NOMO-1 (cell line): ENCODE results near the gene SERPINI2.
"Not testable (repeated sequence)": the region's sequence is repeated elsewhere in the genome, so short reads cannot be mapped to it uniquely, and the experiment has no call there.

Source experiments
- DNase-seq, 2 experiments: peaks; one replicate each; lab custom pipeline; 2025; ENCODE audit not compliant: unreplicated experiment in 2 of 2; lab: John Stamatoyannopoulos, UW

Gene SERPINI2

GRCh38 chr3:167451282-167451681, 22.6 kb downstream of the SERPINI2 start:
- DNase-seq = no peak

DNA sequence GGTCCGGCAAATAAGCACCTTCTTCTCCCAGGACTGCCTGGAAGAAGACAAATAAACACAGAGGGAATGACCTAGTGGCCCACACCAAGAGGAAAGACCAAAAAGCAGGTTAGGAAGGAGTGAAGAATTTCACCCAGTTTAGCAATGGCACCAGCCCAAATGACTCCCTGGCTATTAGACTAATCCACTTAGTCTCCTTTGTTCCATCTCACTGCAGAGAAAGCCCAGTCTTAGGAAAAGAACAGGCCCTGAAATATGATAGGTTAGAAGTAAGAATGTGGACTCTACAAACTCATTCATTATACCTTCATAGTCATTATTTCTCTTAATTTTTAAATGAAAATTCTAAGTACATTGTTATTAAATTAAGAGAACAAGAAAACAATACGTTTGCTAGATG, 23.2 kb downstream of the SERPINI2 start:
- DNase-seq = no peak

DNA sequence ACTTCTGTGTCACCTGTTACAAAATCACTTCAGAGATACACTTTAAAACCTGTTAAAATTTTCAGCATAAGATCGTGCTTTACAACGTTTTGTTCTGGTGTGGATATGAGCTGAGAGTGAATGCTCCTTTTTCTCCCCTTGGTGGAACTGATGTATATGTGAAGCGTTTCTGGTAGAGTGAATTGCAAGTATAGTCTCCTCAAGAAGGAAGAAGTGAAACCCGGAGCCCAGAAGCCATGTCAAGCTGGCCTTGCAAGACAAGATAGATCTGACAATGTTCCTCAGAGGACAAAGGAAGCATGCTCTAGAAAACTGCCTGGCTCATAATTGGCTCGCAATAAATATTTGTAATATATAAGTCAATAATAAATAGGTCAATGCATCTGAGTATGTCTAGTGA, 23.6 kb downstream of the SERPINI2 start:
- DNase-seq = peak; percentile 53 to 95

GRCh38 chr3:167445491-167445890, 28.4 kb downstream of the SERPINI2 start:
- no peak for DNase-seq

- peak in 1 of 2 experiments; percentile 36 for DNase-seq
Measured at GRCh38 chr3:167441256-167441655, 32.6 kb downstream of the SERPINI2 start.

- DNase-seq = no peak
Measured at GRCh38 chr3:167437428-167438139, 36.3 kb downstream of the SERPINI2 start.

DNA sequence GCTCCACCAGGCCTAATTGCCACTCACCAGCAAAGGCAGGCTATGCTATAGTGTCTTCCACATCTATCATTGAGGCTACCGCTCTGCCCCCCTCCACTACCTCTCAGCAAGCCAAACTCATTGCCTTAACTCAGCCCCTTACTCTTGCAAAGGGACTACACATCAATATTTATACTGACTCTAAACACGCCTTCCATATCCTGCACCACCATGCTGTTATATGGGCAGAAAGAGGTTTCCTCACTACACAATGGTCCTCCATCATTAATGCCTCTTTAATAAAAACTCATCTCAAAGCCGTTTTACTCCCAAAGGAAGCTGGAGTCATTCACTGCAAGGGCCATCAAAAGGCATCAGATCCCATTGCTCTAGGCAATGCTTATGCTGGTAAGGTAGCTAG, 46.9 kb downstream of the SERPINI2 start:
- not testable (repeated sequence) for DNase-seq

- DNase-seq = not testable (repeated sequence)
Measured at GRCh38 chr3:167422396-167422795, 51.4 kb downstream of the SERPINI2 start.

DNA sequence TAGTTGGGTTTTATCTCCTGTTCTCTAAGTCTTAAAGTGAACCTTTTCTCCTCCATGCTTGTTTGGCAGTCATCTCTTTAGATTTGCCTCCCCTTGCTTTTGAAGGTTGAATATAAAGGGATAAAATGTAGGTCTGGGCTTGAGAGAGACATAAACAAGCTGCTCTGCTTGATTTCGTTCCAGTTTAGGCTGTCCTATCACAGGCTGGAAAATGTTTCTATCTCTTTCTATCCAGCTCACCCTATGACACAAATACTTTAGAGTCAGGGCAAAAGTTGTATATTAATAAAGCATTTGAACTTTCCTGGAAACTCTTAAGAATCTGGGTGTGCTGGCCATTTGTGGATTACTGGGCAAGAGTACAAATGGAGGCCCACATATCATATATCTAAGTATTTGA, 64.2 kb downstream of the SERPINI2 start:
- DNase-seq = no peak

DNA sequence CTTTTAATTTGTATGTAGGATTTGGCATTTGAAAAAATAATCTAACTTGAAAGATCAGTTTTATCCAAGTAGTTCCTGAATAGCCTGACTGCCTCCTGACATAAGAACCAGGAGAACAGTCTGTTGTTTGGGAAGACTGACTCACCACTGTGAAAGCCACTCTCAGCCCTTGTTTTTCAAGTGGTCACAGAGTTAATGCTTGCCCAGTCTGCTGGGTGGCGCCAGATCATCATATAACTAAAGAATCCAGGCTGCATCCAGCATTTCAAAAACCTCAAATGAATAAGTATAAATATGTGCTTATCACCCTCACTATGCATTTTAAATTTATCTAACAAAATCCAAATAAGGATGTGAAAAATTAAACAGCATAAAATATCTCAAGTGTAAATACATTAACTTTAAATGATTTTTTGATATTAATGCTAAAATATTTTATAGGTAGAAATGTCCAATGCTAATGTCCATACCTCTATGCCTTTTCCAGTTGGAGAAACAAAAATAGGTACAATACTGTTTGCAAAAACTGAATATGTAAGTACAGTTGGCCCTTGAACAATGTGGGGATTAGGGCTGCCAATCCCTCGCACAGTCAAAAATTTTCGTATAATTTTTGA, 66.9 kb downstream of the SERPINI2 start:
- DNase-seq = peak; percentile 29 to 61

DNA sequence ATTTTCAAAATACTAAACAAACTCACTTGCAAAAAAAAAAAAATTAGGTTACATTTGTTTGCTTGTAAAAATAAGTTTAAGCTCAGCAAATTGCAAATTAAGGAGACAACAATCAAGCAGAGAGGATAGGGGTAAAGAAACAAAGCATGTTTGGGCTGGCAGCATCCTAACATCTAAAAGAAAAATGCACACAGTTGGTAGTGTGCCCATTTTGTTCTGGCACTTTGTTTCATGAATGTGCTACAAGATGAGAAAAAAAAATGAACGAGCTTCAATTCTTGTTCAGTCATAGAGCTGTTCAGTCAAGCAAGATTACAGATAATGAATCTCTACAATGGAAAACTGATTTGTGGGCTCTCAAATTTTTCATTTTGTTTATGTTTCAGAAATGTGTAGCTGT, 76.0 kb downstream of the SERPINI2 start:
- no peak for DNase-seq

GRCh38 chr3:167396075-167396474, 77.8 kb downstream of the SERPINI2 start:
- no peak for DNase-seq

GRCh38 chr3:167394003-167394402, 79.8 kb downstream of the SERPINI2 start:
- DNase-seq = no peak
